Measurements from ENCODE around the gene MAP2K5.

The MAP2K5 gene

DNA sequence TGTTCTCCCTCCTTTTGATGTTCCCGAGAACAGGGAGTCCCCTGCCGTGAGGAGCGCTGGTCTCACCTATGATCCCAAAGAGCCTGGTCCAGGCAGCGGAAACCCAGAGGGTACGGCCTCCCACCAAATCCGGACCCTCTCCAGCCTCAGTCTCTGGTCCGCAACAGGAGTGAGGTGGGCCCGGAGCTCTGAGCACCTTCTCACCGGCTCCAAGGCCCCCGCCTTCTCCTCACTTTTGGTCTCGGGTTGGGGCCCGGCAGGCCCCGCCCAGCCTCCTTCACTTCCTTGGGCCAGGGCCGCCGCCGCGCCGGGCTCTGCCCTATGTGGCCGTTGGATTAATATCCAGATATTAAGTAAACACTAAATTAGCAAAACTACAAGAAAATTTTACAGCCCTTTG is 277.1 kb downstream of the MAP2K5 start:
- no peak for ATAC-seq
- TF ChIP-seq CSDC2 (CRISPR knock-in tag; IDR thresholded peaks at IDR 0.05) (no peak), ISL1 (CRISPR knock-in tag; IDR thresholded peaks at IDR 0.05) (no peak), ZFP30 (CRISPR knock-in tag; IDR thresholded peaks at IDR 0.05) (no peak), ESRRG (CRISPR knock-in tag; IDR thresholded peaks at IDR 0.05) (no peak), TOX (CRISPR knock-in tag; IDR thresholded peaks at IDR 0.05; ENCODE audit: borderline replicate concordance) (no peak), PATZ1 (CRISPR knock-in tag; IDR thresholded peaks at IDR 0.05; ENCODE audit: borderline replicate concordance) (no peak)
- TF ChIP-seq, protein P1, sequence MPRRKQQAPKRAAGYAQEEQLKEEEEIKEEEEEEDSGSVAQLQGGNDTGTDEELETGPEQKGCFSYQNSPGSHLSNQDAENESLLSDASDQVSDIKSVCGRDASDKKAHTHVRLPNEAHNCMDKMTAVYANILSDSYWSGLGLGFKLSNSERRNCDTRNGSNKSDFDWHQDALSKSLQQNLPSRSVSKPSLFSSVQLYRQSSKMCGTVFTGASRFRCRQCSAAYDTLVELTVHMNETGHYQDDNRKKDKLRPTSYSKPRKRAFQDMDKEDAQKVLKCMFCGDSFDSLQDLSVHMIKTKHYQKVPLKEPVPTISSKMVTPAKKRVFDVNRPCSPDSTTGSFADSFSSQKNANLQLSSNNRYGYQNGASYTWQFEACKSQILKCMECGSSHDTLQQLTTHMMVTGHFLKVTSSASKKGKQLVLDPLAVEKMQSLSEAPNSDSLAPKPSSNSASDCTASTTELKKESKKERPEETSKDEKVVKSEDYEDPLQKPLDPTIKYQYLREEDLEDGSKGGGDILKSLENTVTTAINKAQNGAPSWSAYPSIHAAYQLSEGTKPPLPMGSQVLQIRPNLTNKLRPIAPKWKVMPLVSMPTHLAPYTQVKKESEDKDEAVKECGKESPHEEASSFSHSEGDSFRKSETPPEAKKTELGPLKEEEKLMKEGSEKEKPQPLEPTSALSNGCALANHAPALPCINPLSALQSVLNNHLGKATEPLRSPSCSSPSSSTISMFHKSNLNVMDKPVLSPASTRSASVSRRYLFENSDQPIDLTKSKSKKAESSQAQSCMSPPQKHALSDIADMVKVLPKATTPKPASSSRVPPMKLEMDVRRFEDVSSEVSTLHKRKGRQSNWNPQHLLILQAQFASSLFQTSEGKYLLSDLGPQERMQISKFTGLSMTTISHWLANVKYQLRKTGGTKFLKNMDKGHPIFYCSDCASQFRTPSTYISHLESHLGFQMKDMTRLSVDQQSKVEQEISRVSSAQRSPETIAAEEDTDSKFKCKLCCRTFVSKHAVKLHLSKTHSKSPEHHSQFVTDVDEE (CRISPR knock-in tag; IDR thresholded peaks at IDR 0.05), result no peak

DNA sequence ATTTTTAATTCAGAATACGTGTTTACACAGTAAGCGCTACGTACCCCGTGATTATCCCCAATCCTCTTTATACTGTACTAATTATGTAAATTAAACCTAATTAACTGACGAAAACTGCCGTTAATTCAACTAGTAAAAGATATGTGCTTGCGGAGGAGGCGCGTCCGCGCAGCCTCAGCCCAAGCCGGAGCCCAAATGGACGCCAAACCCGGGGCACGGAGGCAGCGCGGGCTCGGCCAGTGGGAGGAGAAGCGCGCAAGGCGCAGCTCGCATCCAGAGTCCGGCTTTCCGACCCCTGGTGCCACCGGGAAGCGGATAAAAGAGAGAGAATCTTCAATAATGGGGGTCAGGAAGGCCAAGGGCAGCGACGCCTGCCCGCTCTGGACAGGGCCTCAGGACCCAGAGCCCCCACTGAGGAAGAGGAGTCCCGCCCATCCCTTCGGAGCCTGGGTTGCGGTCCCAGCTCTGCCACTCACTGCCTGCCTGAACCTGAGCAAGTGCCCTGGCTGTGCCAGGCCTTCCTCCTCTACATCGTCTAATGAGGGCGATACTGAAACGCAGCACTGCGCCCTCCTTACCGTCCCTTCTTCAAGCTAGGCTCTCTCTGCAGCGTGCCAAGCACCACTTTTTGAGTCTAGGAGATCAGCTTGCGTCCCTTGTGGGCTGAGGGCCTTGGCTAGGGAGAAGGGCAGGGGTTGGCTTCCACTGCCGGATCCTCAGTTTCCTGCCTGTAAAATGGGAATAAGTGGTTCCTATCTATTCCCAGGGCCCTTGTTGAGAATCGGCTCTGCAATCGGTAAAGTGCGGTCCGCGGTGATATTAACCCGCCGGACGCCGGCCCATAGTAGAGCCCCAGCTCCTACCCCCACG is 277.9 kb downstream of the MAP2K5 start:
- ATAC-seq, result no peak
- TF ChIP-seq SNAI2 (CRISPR knock-in tag; IDR thresholded peaks at IDR 0.05), result no peak

GRCh38 chr15:67820992-67821783 is 278.7 kb downstream of the MAP2K5 start:
- ATAC-seq, result no peak
- no peak for TF ChIP-seq ZNF70 (CRISPR knock-in tag; IDR thresholded peaks at IDR 0.05)
- TF ChIP-seq ZC3H10 (CRISPR knock-in tag; IDR thresholded peaks at IDR 0.05), result no peak
- no peak for TF ChIP-seq ISL1 (CRISPR knock-in tag; IDR thresholded peaks at IDR 0.05)
- no peak for TF ChIP-seq CSDC2 (CRISPR knock-in tag; IDR thresholded peaks at IDR 0.05)
- no peak for TF ChIP-seq TCF4 (CRISPR knock-in tag; IDR thresholded peaks at IDR 0.05; ENCODE audit: borderline replicate concordance)
- no peak for TF ChIP-seq GLIS3 (CRISPR knock-in tag; IDR thresholded peaks at IDR 0.05)
- TF ChIP-seq RARB (CRISPR knock-in tag; IDR thresholded peaks at IDR 0.05), result no peak
- TF ChIP-seq ARNTL (CRISPR knock-in tag; IDR thresholded peaks at IDR 0.05; ENCODE audit: borderline replicate concordance, low read depth), result no peak
- TF ChIP-seq PATZ1 (CRISPR knock-in tag; IDR thresholded peaks at IDR 0.05; ENCODE audit: borderline replicate concordance), result no peak
- TF ChIP-seq ZNF8 (CRISPR knock-in tag; IDR thresholded peaks at IDR 0.05), result no peak
- TF ChIP-seq TOX (CRISPR knock-in tag; IDR thresholded peaks at IDR 0.05; ENCODE audit: borderline replicate concordance), result no peak
- no peak for TF ChIP-seq CSRNP3 (CRISPR knock-in tag; IDR thresholded peaks at IDR 0.05)

DNA sequence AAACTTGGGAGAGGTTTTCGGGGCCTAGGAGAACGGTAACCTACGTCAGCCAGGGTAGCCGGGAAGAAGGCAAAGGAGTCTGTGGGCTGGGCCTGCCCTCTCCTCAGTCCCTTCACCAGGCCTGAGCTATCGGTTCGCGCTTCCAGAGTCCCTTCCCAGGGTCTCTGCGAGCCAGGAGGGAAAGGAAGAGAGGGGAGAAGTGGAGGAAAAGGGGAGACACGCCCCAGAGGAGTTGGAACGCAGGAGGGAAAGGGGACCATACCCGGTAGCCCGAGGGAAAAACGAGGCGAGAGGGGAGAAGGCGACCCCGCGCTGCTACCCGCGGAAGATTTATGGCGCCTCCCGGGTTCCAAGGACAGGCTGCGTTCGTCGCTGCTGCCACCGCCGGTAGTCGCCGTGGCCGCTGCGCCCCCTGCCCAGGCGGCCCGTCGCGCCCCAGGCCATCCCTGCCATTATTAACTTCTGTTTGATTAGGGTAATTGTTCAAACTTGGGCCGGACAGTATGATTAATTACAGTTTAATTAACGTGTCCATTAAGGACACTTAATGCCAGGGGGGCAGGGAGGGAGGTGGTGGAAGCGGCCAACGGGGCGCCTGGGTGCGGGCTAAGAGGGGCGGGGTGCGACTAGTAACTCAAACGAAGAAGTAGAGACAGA is 279.4 kb downstream of the MAP2K5 start:
- TF ChIP-seq CREB5 (CRISPR knock-in tag; IDR thresholded peaks at IDR 0.05; ENCODE audit: low read depth), result no peak
- TF ChIP-seq SNAI2 (CRISPR knock-in tag; IDR thresholded peaks at IDR 0.05), result no peak
- TF ChIP-seq ARNTL (CRISPR knock-in tag; IDR thresholded peaks at IDR 0.05; ENCODE audit: borderline replicate concordance, low read depth), result no peak
- TF ChIP-seq BACH2 (CRISPR knock-in tag; IDR thresholded peaks at IDR 0.05; ENCODE audit: borderline replicate concordance), result no peak
- no peak for TF ChIP-seq ZC3H10 (CRISPR knock-in tag; IDR thresholded peaks at IDR 0.05)
- TF ChIP-seq ZFP3 (CRISPR knock-in tag; IDR thresholded peaks at IDR 0.05), result no peak
- TF ChIP-seq RARB (CRISPR knock-in tag; IDR thresholded peaks at IDR 0.05), result no peak
- no peak for TF ChIP-seq GLIS3 (CRISPR knock-in tag; IDR thresholded peaks at IDR 0.05)
- TF ChIP-seq TOX (CRISPR knock-in tag; IDR thresholded peaks at IDR 0.05; ENCODE audit: borderline replicate concordance), result no peak
- no peak for TF ChIP-seq ESRRG (CRISPR knock-in tag; IDR thresholded peaks at IDR 0.05)
- TF ChIP-seq ZNF565 (CRISPR knock-in tag; conservative IDR thresholded peaks at IDR 0.05; ENCODE audit: low read depth), result no peak
- no peak for TF ChIP-seq PATZ1 (CRISPR knock-in tag; IDR thresholded peaks at IDR 0.05; ENCODE audit: borderline replicate concordance)
- no peak for TF ChIP-seq OSR1 (CRISPR knock-in tag; IDR thresholded peaks at IDR 0.05)
- ATAC-seq, result no peak
